ENCODE data around the gene CRTC3. TPM values are rescaled to one million over a fixed set of nuclear protein-coding genes. Genes with fewer than 3 reads are reported as not detected.
"Not testable (repeated sequence)": the region's sequence is repeated elsewhere in the genome, so short reads cannot be mapped to it uniquely, and the experiment has no call there.

Gene CRTC3
- total RNA-seq, 4 donors from 2014 or later, result 46.4 to 66.8 (median 59.8) TPM

- Histone ChIP-seq H3K4me3 (no peak overlapping the region), H3K9me3 (no peaks in the 10 kb centered on the region), H3K27ac (replicated peaks in 1 of 4) (no peak overlapping the region), H3K36me3 (no peaks in the 10 kb centered on the region), H3K27me3 (no peaks in the 10 kb centered on the region), H3K4me1 (no peaks in the 10 kb centered on the region)
- intact Hi-C loops (cut with DNase I), result no loop called here
- TF ChIP-seq EP300 (IDR thresholded peaks at IDR 0.05), result no peak
- no peak for TF ChIP-seq POLR2AphosphoS5 (IDR thresholded peaks at IDR 0.05)
- no peak for TF ChIP-seq CTCF (IDR thresholded peaks at IDR 0.05)
- no peak for TF ChIP-seq POLR2A (IDR thresholded peaks at IDR 0.05; ENCODE audit: low read depth)
- no peak for DNase-seq (ENCODE audit: extremely low spot score)
- WGBS, result 75% methylated on average over 2 of the region's 2 CpGs
These were observed 17.4 kb upstream of the CRTC3 start for GRCh38 chr15:90512276-90512675.

GRCh38 chr15:90512981-90513380 lies 16.7 kb upstream of the CRTC3 start:
- 80% methylated on average over 3 of the region's 3 CpGs for WGBS
- Histone ChIP-seq H3K27ac (replicated peaks in 1 of 4) (no peak overlapping the region), H3K27me3 (no peaks in the 10 kb centered on the region), H3K4me1 (no peaks in the 10 kb centered on the region), H3K9me3 (no peaks in the 10 kb centered on the region), H3K36me3 (no peaks in the 10 kb centered on the region), H3K4me3 (no peak overlapping the region)
- TF ChIP-seq POLR2A (IDR thresholded peaks at IDR 0.05; ENCODE audit: low read depth) (no peak), CTCF (IDR thresholded peaks at IDR 0.05) (no peak), EP300 (IDR thresholded peaks at IDR 0.05) (no peak)
- no peak for DNase-seq (ENCODE audit: extremely low spot score)
- intact Hi-C loops (cut with DNase I), result no loop called here

- intact Hi-C loops (cut with DNase I), result no loop called here
- Histone ChIP-seq H3K27me3 (no peaks in the 10 kb centered on the region), H3K4me1 (no peaks in the 10 kb centered on the region), H3K27ac (replicated peaks in 1 of 4) (no peak overlapping the region), H3K9me3 (no peaks in the 10 kb centered on the region), H3K36me3 (no peaks in the 10 kb centered on the region), H3K4me3 (no peak overlapping the region)
- 92% methylated on average over 2 of the region's 2 CpGs for WGBS
- TF ChIP-seq POLR2AphosphoS5 (IDR thresholded peaks at IDR 0.05), result no peak
- TF ChIP-seq CTCF (IDR thresholded peaks at IDR 0.05), result no peak
- TF ChIP-seq EP300 (IDR thresholded peaks at IDR 0.05), result no peak
- DNase-seq (ENCODE audit: extremely low spot score), result no peak
These were observed 16.3 kb upstream of the CRTC3 start for GRCh38 chr15:90513448-90513847.

- H3K27ac ChIP-seq (replicated peaks in 1 of 4); H3K4me3 ChIP-seq; H3K36me3 ChIP-seq; intact Hi-C loops (cut with DNase I); H3K4me1 ChIP-seq; DNase-seq (ENCODE audit: extremely low spot score); H3K9me3 ChIP-seq; H3K27me3 ChIP-seq: not testable (repeated sequence)
- 93% methylated on average over 2 of the region's 2 CpGs for WGBS
These were observed 15.8 kb upstream of the CRTC3 start for GRCh38 chr15:90513893-90514292.

- intact Hi-C loops (cut with DNase I), result no loop called here
- no peak for DNase-seq (ENCODE audit: extremely low spot score)
- WGBS, result 72% methylated on average over 1 of the region's 1 CpG
- Histone ChIP-seq H3K4me1 (peaks cover 0 to 5% (median 0%) of the 10 kb centered on the region in 4 donors), H3K36me3 (no peaks in the 10 kb centered on the region), H3K27ac (replicated peaks in 1 of 4) (no peak overlapping the region), H3K27me3 (no peaks in the 10 kb centered on the region), H3K4me3 (no peak overlapping the region), H3K9me3 (no peaks in the 10 kb centered on the region)
- TF ChIP-seq EP300 (IDR thresholded peaks at IDR 0.05) (no peak), CTCF (IDR thresholded peaks at IDR 0.05) (no peak), POLR2AphosphoS5 (IDR thresholded peaks at IDR 0.05) (no peak), POLR2A (IDR thresholded peaks at IDR 0.05; ENCODE audit: low read depth) (no peak)
These were observed 10.0 kb upstream of the CRTC3 start for GRCh38 chr15:90519688-90520087.

Measured in esophagus muscularis mucosa (tissue), 4 donors.